Testis (tissue), 2 donors: ENCODE results near the gene TMEM185B.

Source experiments
- CTCF ChIP-seq, 3 experiments: fragments of 450-650 bp in 2 of 3; fragments of 200-600 bp in 1 of 3; sonication (generic) in 1 of 3; IDR thresholded peaks; one replicate each; pipeline ENCODE4 v1.5.1; 2016 to 2019; ENCODE audit warnings: antibody characterized with exemption in 3 of 3, mild to moderate bottlenecking in 2 of 3, moderate library complexity in 1 of 3
- POLR2A ChIP-seq: fragments of 450-650 bp; IDR thresholded peaks from one replicate; pipeline ENCODE4 v1.6.1; 2017; ENCODE audit warnings: antibody characterized with exemption, mild to moderate bottlenecking, moderate library complexity

DNA sequence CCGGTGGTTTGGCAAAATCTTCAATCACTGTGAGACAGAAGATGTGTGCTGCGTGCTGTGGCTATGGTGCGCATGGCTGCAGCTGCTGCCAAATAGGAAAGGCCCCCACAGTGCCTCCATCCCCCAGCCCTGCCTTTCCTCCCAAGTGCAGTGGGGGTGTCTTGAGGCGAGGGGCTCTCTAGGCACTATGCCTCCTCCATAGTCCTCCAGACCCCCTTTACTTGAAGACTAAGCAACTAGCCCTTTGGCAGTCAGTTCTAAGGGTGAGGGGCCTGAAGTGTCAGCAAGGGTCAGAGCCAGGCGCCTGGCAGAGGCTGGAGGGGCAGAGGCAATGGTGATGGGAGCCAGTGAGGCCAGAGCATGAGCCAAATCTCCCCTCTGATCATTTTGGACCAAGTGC lies 13.6 kb upstream of the TMEM185B start:
- TF ChIP-seq CTCF (IDR thresholded peaks at IDR 0.05) (no peak), POLR2A (no peak)
